Activated T-cell treated with anti-CD3 and anti-CD28 coated beads, Interleukin-2, amount 50 U/mL, for 4 hours (primary cell): ENCODE measurements around the gene RAB33B. TPM values are rescaled to one million over a fixed set of nuclear protein-coding genes. Genes with fewer than 3 reads are reported as not detected.
"Not testable (repeated sequence)": the region's sequence is repeated elsewhere in the genome, so short reads cannot be mapped to it uniquely, and the experiment has no call there.

ENCODE experiments used
- ATAC-seq, 2 donors: fragments of 200-7000 bp; cut with Tn5 transposase; one replicate each; pipeline ENCODE4 v1.10.0; 2021
- DNase-seq: peaks from one replicate; pipeline ENCODE4 v3.0.0-alpha.2; 2020
- H3K27me3 Mint-ChIP-seq: one replicate; pipeline ENCODE4 v1.8.0; 2021; ENCODE audit warnings: low read depth, mixed read lengths
- H3K36me3 Mint-ChIP-seq: one replicate; pipeline ENCODE4 v1.8.0; 2022; ENCODE audit warnings: mixed read lengths; ENCODE audit not compliant: insufficient read depth
- H3K4me1 Mint-ChIP-seq: one replicate; pipeline ENCODE4 v1.8.0; 2021; ENCODE audit warnings: low read depth, mixed read lengths
- H3K4me3 Mint-ChIP-seq: one replicate; pipeline ENCODE4 v1.8.0; 2021; ENCODE audit warnings: mild to moderate bottlenecking, moderate library complexity, mixed read lengths
- H3K9me3 Mint-ChIP-seq: one replicate; pipeline ENCODE4 v1.8.0; 2021; ENCODE audit warnings: mixed read lengths
- total RNA-seq, 3 donors: library from RNA; stranded (reverse); gene quantifications; one replicate each; pipeline ENCODE4 v1.2.1, GENCODE V29; 2021

Gene RAB33B
- total RNA-seq, 3 donors from 2014 or later, result 5.1 to 5.6 (median 5.5) TPM

DNA sequence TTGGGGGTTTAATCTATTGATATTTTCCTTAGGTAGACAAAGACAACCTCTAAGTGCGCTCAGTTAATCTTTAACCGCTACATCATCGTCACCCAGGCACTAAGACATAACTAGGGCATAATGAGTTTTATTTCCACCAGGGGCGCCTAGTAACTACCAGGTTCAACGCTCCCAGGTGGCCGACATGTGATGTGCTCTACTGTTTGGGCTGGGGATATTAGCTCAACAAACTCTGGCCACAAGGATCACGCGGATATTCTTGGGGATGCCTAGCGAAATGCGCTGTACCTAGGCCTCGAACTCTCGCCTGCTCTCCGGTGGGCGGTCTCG, 915 bp upstream of the RAB33B start:
- peak; percentile 58 for DNase-seq
- no peaks in the 10 kb centered on the region for H3K27me3 Mint-ChIP-seq
- no peaks in the 10 kb centered on the region for H3K9me3 Mint-ChIP-seq
- peaks cover 53% of the 10 kb centered on the region for H3K4me1 Mint-ChIP-seq
- ATAC-seq, result peak; percentile 53 to 55
- peak overlapping the region; percentile 98 for H3K4me3 Mint-ChIP-seq
- no peaks in the 10 kb centered on the region for H3K36me3 Mint-ChIP-seq

DNA sequence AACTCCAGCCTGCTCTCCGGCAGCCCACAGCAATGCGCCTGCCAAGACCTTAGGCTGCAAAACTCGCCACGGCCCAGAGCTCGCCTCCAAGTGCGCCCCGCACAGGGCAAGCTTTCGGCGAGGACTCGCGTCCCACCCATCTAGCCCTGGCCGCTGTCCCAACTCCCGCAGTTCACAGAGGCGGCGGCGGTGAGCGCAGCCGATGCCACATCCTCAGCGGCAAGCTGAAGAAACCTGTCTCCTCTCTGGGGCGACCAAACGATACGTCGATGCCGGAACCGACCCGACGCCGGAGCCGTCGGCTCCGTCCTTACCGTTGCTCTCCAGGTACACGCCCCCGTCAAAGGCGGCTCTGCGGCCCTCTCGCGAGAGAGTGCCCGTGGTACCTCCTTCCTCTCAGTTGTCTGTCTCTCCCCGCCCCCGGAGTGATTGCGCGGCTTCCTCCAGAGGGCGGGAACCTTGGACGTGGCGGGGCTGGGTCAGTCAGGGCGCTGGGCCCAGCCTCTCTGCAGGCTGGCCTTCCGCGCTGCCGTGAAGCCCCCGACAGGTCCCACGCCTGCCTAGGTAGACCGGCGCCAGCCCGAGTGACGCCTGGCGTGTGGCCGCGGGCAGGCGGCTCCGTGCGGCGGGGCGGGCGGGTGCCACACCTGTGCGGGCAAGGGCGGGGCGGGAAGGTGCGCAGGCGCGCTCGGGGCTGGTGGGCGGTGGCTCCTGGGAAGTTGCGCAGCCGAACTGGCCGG, 380 bp upstream of the RAB33B start:
- no peaks in the 10 kb centered on the region for H3K9me3 Mint-ChIP-seq
- ATAC-seq, result peak; percentile 90 to 92
- peaks cover 4% of the 10 kb centered on the region for H3K36me3 Mint-ChIP-seq
- DNase-seq, result peak; percentile 94
- peak overlapping the region; percentile 98 for H3K4me3 Mint-ChIP-seq
- peaks cover 58% of the 10 kb centered on the region for H3K4me1 Mint-ChIP-seq
- no peaks in the 10 kb centered on the region for H3K27me3 Mint-ChIP-seq

DNA sequence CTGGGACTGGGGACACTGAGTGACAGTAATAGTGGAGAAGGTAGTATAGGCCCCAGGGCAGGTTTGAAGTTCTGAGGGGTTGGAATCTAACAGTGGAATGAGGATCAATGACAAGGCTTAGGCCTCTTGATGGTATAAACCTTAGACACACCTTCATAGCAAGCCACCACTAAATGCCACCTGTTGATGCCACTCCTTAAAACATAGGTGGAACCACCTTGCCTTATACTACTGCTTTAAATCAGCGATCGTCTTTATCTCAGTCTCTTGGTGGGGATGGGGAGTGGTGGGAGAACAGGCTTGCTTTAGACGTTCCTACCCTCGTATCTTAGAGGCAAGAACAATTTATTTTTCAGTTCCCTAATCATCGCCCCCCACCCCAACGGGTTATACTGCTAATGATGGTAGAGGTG, 1.2 kb downstream of the RAB33B start:
- ATAC-seq (no peak), DNase-seq (no peak)
- H3K36me3 Mint-ChIP-seq, result peaks cover 11% of the 10 kb centered on the region
- no peaks in the 10 kb centered on the region for H3K27me3 Mint-ChIP-seq
- H3K9me3 Mint-ChIP-seq, result no peaks in the 10 kb centered on the region
- peak overlapping the region; percentile 98 for H3K4me3 Mint-ChIP-seq
- H3K4me1 Mint-ChIP-seq, result peaks cover 71% of the 10 kb centered on the region

DNA sequence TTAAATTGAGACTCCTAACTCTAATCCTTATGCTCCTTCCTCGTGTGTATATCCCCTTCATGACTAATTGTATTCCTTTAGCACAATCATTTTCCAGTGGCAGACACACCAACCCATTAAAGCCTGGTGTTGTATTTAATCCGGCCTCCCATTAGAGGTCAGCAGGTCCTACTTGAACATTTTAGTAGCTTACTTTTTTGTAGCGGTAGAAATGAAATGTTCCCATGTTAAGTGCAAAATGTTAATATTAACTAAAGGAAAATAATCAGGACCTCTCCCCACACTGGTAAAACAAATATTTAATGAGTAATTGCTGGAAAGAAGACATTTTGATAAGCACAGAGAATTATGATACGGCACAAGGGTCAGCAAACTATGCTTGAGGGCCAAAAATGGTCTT, 3.4 kb downstream of the RAB33B start:
- Mint-ChIP-seq H3K4me3 (no peak overlapping the region), H3K27me3 (no peaks in the 10 kb centered on the region), H3K4me1 (peaks cover 67% of the 10 kb centered on the region), H3K36me3 (peaks cover 12% of the 10 kb centered on the region), H3K9me3 (no peaks in the 10 kb centered on the region)
- no peak for ATAC-seq
- no peak for DNase-seq

DNA sequence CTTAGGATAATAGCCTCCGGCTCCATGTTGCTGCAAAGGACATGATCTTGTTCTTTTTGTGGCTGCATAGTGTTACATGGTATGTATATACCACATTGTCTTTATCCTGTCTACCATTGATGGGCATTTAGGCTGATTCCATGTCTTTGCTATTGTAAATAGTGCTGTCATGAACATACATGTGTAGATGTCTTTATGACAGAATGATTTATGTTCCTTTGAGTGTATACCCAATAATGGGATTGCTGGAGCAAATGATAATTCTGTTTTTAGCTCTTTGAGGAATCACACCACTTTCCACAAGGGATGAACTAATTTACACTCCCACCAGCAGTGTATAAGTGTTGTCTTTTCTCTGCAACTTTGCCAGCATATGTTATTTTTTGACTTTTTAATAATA, 4.6 kb downstream of the RAB33B start:
- Mint-ChIP-seq H3K27me3 (no peaks in the 10 kb centered on the region), H3K4me3 (no peak overlapping the region), H3K9me3 (no peaks in the 10 kb centered on the region), H3K4me1 (peaks cover 58% of the 10 kb centered on the region), H3K36me3 (peaks cover 15% of the 10 kb centered on the region)
- DNase-seq, result no peak
- no peak for ATAC-seq

DNA sequence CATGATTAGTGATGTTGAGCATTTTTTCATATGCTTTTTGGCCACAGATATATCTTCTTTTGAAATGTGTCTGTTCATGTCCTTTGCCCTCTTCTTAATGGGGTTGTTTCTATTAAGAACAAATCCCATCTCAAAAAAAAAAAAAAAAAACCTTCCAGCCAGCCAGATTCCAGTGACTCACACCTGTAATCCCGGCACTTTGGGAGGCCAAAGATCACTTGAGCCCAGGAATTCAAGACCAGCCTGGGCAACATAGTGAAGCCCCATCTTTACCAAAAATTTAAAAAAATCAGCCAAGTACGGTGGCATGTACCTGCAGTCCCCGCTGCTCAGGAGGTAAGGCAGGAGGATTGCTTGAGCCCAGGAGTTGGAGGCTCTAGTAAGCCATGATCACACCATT, 5.1 kb downstream of the RAB33B start:
- H3K9me3 Mint-ChIP-seq, result no peaks in the 10 kb centered on the region
- ATAC-seq (no peak), DNase-seq (no peak)
- no peaks in the 10 kb centered on the region for H3K27me3 Mint-ChIP-seq
- H3K36me3 Mint-ChIP-seq, result peaks cover 20% of the 10 kb centered on the region
- no peak overlapping the region for H3K4me3 Mint-ChIP-seq
- peaks cover 59% of the 10 kb centered on the region for H3K4me1 Mint-ChIP-seq

DNA sequence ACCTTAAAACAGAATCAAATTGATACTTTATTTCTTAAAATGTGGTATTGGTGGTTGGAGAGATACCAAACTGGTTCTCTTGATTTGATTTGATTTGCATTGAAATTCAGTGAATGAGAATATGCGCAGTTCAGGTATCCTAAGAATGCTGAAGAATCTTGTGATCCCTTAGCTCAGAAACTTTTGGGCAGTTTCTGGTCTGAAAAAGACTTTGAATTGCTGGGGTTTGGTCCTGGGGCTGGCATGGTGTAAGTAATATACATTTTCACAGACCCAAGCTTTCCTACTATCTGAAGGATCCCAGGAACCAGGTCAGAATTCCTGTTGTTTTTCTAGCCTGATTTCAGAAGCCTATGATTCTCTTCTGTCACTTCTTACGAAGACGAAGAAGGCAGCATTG, 6.6 kb downstream of the RAB33B start:
- H3K27me3 Mint-ChIP-seq, result no peaks in the 10 kb centered on the region
- ATAC-seq (no peak), DNase-seq (no peak)

DNA sequence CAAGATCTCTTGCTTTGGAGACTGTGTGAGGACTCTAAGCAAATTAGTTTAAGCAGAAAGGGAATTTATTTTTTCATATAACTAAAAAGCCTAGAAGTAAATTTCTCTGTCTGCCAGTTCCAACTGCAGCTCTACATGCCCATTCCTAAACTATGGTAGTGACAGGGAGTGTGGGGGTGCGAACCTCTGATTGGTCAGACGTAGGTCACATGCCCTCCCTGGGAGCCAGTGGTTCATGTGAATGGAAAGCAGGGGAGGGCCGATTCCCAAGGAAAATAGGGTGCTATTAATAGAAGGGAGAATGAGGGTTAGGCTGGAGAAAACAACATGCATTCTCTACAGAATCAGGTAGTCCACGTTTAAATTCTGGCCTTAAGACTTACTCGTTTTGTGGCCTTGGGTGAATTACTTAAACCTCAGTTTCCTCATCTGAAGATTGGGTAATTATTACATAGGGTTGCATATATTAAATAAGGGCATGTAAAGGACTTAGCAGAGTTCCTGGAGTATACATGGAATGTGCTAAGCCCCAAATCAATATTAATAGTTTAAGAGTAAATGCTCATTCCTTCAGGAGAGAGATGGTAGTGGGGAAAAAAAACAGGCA, 7.2 kb downstream of the RAB33B start:
- peaks cover 21% of the 10 kb centered on the region for H3K36me3 Mint-ChIP-seq
- no peaks in the 10 kb centered on the region for H3K27me3 Mint-ChIP-seq
- DNase-seq (no peak), ATAC-seq (no peak)
- H3K9me3 Mint-ChIP-seq, result no peaks in the 10 kb centered on the region
- H3K4me1 Mint-ChIP-seq, result peaks cover 40% of the 10 kb centered on the region
- no peak overlapping the region for H3K4me3 Mint-ChIP-seq

More for the DNA sequence above, 6.6 kb downstream of the RAB33B start:
- Mint-ChIP-seq H3K4me1 (peaks cover 44% of the 10 kb centered on the region), H3K9me3 (no peaks in the 10 kb centered on the region), H3K36me3 (peaks cover 21% of the 10 kb centered on the region), H3K4me3 (no peak overlapping the region)

DNA sequence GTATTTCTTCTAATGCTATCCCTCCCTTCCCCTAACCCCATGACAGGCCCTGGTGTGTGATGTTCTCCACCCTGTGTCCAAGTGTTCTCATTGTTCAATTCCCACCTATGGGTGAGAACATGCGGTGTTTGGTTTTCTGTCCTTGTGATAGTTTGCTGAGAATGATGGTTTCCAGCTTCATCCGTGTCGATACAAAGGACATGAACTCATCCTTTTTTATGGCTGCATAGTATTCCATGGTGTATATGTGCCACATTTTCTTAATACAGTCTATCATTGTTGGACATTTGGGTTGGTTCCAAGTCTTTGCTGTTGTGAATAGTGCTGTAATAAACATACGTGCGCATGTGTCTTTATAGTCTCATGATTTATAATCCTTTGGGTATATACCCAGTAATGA, 10.6 kb downstream of the RAB33B start:
- H3K4me3 Mint-ChIP-seq, DNase-seq, H3K27me3 Mint-ChIP-seq, ATAC-seq: not testable (repeated sequence)
- peaks cover 18% of the 10 kb centered on the region for H3K9me3 Mint-ChIP-seq
- peaks cover 16% of the 10 kb centered on the region for H3K4me1 Mint-ChIP-seq
- peaks cover 28% of the 10 kb centered on the region for H3K36me3 Mint-ChIP-seq

DNA sequence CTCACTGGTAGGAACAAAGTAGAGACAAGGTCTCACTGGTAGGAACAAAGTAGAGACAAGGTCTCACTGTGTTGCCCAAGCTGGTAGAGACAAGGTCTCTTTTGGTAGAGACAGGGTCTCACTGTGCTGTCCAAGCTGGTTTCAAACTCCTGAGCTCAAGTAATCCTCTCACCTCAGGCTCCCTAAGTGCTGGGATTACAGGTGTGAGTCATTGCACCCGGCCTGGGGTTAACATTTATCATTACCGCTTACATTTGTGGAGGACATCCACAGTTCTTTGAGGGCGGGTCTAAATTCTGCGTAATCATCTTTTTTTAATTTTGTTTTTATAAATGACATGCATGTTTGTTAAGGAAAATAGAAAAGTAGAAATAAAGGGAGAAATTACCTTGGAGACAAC, 12.0 kb downstream of the RAB33B start:
- Mint-ChIP-seq H3K9me3 (peaks cover 20% of the 10 kb centered on the region), H3K4me1 (peaks cover 12% of the 10 kb centered on the region), H3K27me3 (no peaks in the 10 kb centered on the region), H3K4me3 (no peak overlapping the region), H3K36me3 (peaks cover 28% of the 10 kb centered on the region)
- no peak for ATAC-seq
- no peak for DNase-seq

DNA sequence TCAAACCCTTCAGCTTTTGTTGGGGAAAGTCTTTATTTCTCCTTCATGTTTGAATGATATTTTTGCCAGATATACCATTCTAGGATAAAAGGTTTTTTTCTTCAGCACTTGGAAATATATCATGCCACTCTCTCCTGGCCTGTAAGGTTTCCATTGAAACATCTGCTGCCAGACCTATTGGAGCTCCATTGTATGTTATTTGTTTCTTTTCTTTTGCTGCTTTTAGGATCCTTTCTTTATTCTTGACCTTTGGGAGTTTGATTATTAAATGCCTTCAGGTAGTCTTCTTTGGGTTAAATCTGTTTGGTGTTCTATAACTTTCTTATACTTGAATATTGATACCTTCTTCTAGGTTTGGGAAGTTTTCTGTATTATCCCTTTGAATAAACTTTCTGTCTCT, 14.8 kb downstream of the RAB33B start:
- ATAC-seq, DNase-seq, H3K4me3 Mint-ChIP-seq, H3K27me3 Mint-ChIP-seq: not testable (repeated sequence)
- H3K4me1 Mint-ChIP-seq, result peaks cover 10% of the 10 kb centered on the region
- H3K36me3 Mint-ChIP-seq, result peaks cover 39% of the 10 kb centered on the region
- H3K9me3 Mint-ChIP-seq, result peaks cover 26% of the 10 kb centered on the region

DNA sequence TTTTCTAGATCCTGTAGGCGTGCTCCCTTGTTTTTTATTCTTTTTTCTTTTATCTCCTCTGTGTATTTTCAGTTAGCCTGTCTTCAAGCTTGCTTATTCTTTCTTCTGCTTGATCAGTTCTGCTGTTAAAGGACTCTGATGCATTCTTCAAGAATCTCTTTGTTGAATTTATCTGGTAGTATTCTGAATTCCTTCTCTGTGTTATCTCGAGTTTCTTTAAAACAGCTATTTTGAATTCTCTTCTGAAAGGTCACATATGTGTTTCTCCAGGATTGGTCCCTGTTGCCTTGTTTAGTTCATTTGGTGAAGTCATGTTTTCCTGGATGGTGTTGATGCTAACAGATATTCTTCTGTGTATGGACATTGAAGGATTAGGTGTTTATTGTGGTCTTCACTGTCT, 15.3 kb downstream of the RAB33B start:
- H3K27me3 Mint-ChIP-seq, result no peaks in the 10 kb centered on the region
- H3K36me3 Mint-ChIP-seq, result peaks cover 35% of the 10 kb centered on the region
- ATAC-seq, result no peak
- H3K9me3 Mint-ChIP-seq, result peaks cover 26% of the 10 kb centered on the region
- no peak overlapping the region for H3K4me3 Mint-ChIP-seq
- H3K4me1 Mint-ChIP-seq, result peaks cover 10% of the 10 kb centered on the region
- no peak for DNase-seq

DNA sequence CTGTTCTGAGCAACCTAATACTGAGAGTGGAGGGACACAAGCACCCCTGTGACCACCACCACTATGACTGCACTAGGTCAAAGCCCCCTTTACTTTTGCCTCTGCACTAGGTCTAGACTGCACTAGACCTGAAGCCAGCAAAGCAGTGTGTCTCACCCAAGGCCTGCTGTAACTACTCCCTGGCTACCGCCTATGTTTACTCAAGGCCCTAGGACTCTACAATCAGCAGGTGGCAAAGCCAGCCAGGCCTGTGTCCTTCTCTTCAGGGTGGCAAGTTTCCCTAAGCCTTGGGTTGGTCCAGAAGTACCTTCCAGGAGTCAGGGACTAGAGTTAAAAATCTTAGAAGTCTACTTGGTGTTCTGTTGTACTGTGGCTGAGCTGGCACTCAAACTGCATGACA, 15.9 kb downstream of the RAB33B start:
- Mint-ChIP-seq H3K36me3 (peaks cover 38% of the 10 kb centered on the region), H3K4me1 (peaks cover 10% of the 10 kb centered on the region), H3K9me3 (peaks cover 26% of the 10 kb centered on the region), H3K27me3 (no peaks in the 10 kb centered on the region), H3K4me3 (no peak overlapping the region)
- ATAC-seq (no peak), DNase-seq (no peak)

DNA sequence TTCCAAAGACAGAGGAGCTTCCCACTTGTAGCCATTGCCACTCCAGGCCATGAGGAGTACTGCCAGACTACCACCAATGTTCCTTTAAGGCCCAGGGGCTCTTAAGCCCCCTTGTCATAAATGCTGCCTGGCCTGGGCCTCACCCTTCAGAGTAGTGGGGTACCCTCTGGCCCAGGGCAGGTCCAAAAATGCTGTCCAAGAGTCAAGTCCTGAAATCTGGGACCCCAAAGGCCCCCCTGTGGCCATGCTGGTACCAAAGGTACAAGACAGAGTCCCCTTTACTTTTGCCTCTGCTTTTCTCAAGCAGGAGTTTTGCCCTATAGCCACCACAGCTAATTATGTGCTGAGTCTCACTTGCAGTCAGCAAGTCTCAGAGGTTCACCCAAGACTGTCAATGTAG, 16.4 kb downstream of the RAB33B start:
- DNase-seq (no peak), ATAC-seq (no peak)
- peaks cover 38% of the 10 kb centered on the region for H3K36me3 Mint-ChIP-seq
- H3K9me3 Mint-ChIP-seq, result peaks cover 26% of the 10 kb centered on the region
- peaks cover 10% of the 10 kb centered on the region for H3K4me1 Mint-ChIP-seq
- H3K4me3 Mint-ChIP-seq, result no peak overlapping the region
- no peaks in the 10 kb centered on the region for H3K27me3 Mint-ChIP-seq

DNA sequence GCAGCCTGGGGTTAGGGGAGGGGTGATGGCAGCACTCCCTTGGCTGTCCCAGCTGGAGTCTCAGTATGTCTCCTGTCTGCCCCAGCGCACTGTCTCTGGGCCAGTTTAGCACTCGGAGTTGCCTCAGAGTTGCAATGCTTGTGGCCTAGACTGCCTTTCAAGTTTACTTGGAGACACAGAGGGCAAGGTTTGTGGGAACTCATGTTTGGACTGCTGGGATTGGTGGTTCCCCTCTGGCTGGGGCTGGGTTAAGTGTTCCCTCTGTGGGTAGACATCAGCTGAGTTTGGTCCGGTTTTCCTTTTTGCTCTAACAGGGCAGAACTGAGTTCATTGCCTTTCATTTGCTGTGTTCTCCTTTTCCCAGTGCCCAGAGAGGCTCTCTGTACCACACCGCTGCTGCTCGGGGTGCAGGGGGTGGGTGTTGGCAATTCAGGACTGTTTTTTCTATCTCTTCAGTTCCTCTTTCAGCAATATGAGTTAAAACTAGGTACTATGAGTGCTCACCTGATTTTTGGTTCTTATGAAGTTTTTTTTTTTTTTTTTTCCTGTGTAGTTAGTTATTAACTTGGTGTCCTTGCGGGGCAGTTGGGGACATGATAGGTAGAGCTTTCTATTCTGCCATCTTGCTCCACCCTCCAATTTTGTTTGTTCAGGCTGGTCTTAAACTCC, 17.2 kb downstream of the RAB33B start:
- peaks cover 38% of the 10 kb centered on the region for H3K36me3 Mint-ChIP-seq
- ATAC-seq (no peak), DNase-seq (no peak)
- H3K27me3 Mint-ChIP-seq, result no peaks in the 10 kb centered on the region
- peaks cover 8% of the 10 kb centered on the region for H3K4me1 Mint-ChIP-seq
- H3K4me3 Mint-ChIP-seq, result no peak overlapping the region
- H3K9me3 Mint-ChIP-seq, result peaks cover 26% of the 10 kb centered on the region
